ENCODE measurements around the gene REX1BD. TPM values are rescaled to one million over a fixed set of nuclear protein-coding genes. Genes with fewer than 3 reads are reported as not detected.
"Not testable (repeated sequence)": the region's sequence is repeated elsewhere in the genome, so short reads cannot be mapped to it uniquely, and the experiment has no call there.

REX1BD gene
- total and polyA plus RNA-seq, 11 donors = 42.9 to 205 (median 68.2) TPM

DNA sequence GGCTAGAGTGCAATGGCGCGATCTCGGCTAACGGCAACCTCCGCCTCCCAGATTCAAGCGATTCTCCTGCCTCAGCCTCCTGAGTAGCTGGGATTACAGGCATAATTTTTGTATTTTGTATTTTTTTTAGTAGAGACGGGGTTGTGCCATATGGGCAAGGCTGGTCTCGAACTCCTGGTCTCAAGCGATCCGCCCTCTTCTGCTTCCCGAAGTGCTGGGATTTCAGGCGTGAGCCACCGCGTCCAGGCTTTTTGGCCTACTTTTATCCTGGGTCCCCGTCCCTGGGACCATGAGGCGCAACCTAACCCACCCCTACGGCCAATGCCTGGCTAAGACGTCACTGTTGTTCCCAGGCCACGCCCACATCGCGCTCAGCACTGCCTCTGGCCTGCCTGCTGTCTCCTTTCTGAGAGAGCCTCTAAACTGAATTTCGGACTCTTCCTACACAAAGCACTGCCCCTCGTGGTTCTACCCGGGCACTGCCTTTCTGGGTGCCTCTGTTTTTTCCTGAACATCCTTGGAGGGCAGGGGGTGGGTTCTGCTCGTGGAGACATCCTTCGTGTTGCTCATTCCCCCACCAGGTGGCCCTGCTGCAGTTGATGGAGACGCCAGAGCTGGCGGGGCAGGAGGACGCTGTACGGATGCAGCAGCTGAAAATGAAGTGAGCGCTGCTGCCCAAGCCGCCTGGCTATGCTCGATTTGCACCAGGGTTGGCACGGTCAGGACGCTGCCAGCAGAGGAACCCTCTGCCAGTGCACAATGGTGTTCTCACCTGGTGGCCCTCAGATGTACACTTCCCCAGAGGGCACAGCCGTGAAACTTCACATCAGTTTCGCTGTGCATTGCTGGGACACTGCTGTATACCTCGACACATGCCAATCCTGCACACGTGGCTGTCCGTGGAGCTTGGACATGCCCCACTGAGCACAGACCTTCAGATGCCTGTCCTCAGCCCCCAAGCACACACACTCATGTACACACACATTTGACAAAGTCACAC, 2.0 kb downstream of the REX1BD start:
- DNase-seq = peak in 2 of 5 donors; percentile 49 to 51
- peaks cover 0 to 8% (median 0%) of the 10 kb centered on the region in 9 donors for H3K27me3 ChIP-seq
- H3K36me3 ChIP-seq = peaks cover 0 to 15% (median 11%) of the 10 kb centered on the region in 9 donors
- H3K4me1 ChIP-seq = peaks cover 4 to 58% (median 32%) of the 10 kb centered on the region in 12 donors
- peak overlapping the region in 7 of 12 donors; percentile 71 to 98 (median 91) for H3K4me3 ChIP-seq
- peak in 1 of 2 donors; percentile 6 for TF ChIP-seq POLR2A (IDR thresholded peaks at IDR 0.05)
- TF ChIP-seq, protein P1, sequence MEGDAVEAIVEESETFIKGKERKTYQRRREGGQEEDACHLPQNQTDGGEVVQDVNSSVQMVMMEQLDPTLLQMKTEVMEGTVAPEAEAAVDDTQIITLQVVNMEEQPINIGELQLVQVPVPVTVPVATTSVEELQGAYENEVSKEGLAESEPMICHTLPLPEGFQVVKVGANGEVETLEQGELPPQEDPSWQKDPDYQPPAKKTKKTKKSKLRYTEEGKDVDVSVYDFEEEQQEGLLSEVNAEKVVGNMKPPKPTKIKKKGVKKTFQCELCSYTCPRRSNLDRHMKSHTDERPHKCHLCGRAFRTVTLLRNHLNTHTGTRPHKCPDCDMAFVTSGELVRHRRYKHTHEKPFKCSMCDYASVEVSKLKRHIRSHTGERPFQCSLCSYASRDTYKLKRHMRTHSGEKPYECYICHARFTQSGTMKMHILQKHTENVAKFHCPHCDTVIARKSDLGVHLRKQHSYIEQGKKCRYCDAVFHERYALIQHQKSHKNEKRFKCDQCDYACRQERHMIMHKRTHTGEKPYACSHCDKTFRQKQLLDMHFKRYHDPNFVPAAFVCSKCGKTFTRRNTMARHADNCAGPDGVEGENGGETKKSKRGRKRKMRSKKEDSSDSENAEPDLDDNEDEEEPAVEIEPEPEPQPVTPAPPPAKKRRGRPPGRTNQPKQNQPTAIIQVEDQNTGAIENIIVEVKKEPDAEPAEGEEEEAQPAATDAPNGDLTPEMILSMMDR (IDR thresholded peaks at IDR 0.05) = peak in 1 of 12 donors; percentile 21
- intact Hi-C loops (cut with DNase I) = loop anchor here in 7 of 10 donors (5.0 to 10.0 kb wide), 7 partner anchors 64 to 277 kb away; partner anchors contain the start of gene CRTC1 (in 3 of the 7)
- peak overlapping the region in 3 of 12 donors; percentile 90 to 96 (median 91) for H3K27ac ChIP-seq
- no peak for ATAC-seq
- H3K9me3 ChIP-seq = no peaks in the 10 kb centered on the region
- 78 to 85% (median 83%) methylated on average over 32 to 40 of the region's 40 CpGs for WGBS, 4 donors

DNA sequence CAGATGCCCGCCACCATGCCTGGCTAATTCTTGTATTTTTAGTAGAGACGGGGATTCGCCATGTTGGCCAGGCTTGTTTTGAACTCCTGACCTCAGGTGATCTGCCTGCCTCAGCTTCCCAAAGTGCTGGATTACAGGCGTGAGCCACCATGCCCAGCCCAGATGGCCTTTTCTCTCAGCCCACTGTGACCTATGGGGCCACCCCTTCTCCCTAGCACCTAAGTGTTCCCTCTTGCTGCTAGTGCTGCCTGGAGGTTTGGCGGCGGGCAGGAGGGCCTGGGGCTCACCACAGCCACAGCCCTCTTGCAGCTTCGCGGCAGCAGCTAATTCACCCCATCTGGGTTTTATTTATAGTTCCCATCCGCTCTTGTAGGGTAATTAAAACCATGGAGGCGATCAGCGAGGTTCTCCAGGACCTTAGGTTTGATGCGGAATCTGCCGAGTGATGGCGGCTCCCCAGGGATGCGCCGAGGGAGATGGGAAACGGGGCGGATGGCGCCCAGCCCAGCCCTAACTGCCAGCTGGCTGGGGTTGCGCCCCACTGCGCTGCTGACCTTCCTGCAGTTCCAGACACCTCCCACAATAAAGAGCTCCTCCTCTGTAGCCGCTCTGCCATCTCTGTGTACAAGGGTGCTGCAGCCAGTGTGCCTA, 3.3 kb downstream of the REX1BD start:
- DNase-seq (no peak), ATAC-seq (no peak)
- H3K9me3 ChIP-seq = no peaks in the 10 kb centered on the region
- intact Hi-C loops (cut with DNase I) = loop anchor here in 7 of 10 donors (5.0 to 10.0 kb wide), 7 partner anchors 63 to 275 kb away; partner anchors contain the start of gene CRTC1 (in 3 of the 7)
- no peak for TF ChIP-seq POLR2A (IDR thresholded peaks at IDR 0.05)
- TF ChIP-seq, protein P1 (IDR thresholded peaks at IDR 0.05) = no peak
- no peak overlapping the region for H3K4me3 ChIP-seq
- H3K4me1 ChIP-seq = peaks cover 4 to 50% (median 32%) of the 10 kb centered on the region in 12 donors
- H3K36me3 ChIP-seq = peaks cover 0 to 15% (median 11%) of the 10 kb centered on the region in 9 donors
- H3K27ac ChIP-seq = no peak overlapping the region
- H3K27me3 ChIP-seq = peaks cover 0 to 12% (median 0%) of the 10 kb centered on the region in 9 donors
- WGBS, 4 donors = 86 to 96% (median 94%) methylated on average over 20 to 22 of the region's 22 CpGs

DNA sequence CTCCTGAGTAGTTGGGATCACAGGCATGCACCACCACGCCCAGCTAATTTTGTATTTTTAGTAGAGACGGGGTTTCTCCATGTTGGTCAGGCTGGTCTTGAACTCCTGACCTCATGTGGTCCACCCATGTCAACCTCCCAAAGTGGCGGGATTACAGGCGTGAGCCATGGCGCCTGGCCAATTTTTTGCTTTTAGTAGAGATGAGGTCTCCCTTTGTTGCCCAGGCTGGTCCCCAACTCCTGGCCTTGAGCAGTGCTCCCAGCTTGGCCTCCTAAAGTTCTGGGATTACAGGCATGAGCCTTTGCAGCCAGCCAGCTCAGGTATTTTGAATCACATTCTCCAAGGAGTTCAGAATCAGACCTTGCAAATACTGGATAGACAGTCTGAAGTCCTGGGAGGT, 4.1 kb downstream of the REX1BD start:
- intact Hi-C loops (cut with DNase I) = loop anchor here in 7 of 10 donors (5.0 to 10.0 kb wide), 7 partner anchors 62 to 275 kb away; partner anchors contain the start of gene CRTC1 (in 3 of the 7)
- ATAC-seq, H3K4me3 ChIP-seq, DNase-seq, H3K9me3 ChIP-seq, H3K27ac ChIP-seq: not testable (repeated sequence)
- Histone ChIP-seq H3K36me3 (peaks cover 0 to 15% (median 11%) of the 10 kb centered on the region in 9 donors), H3K27me3 (peaks cover 0 to 16% (median 1%) of the 10 kb centered on the region in 9 donors), H3K4me1 (peaks cover 4 to 49% (median 32%) of the 10 kb centered on the region in 12 donors)
- 82 to 93% (median 90%) methylated on average over 5 of the region's 5 CpGs for WGBS, 4 donors

DNA sequence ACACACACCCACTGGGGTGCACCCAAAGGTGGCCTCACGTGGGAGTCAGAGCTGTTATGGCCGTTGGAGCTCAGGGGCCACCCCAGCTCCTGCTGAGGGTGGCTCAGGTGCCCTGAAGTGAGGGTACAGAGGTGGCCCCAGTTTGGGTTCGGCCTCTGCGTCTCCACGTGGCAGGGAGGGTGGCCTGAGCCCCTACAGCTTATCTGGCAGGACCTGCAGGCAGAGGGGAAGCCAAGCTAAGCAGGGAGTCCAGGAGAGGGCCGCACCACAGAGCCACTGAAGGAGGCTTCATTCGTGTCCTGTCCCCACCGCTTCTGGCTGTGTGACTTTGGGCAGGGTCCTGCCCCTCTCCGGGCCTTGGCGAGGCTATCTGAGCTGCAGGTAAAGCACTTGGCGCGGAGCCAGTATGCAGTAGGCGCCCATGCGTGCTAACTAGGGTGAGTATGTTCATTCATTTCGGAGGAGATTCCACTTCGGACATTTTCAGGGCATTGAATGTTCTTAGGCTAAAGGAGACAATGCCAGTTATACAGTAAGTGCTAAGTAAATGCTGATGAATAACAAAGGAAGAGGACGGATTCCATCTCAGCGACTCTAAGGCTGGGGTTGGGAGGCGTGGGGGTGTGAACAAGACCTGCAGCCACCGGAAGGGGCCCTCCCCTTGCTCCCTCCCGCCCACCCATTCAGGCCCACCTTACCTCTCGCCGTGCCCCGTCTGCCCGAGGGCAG, 4.9 kb downstream of the REX1BD start:
- 34 to 44% (median 41%) methylated on average over 18 to 25 of the region's 25 CpGs for WGBS, 4 donors
- Histone ChIP-seq H3K4me1 (peaks cover 4 to 41% (median 29%) of the 10 kb centered on the region in 12 donors), H3K27me3 (peaks cover 0 to 24% (median 9%) of the 10 kb centered on the region in 9 donors), H3K27ac (peak overlapping the region in 3 of 12 donors; percentile 13 to 50 (median 28)), H3K4me3 (peak overlapping the region in 6 of 12 donors; percentile 46 to 54 (median 48)), H3K9me3 (no peaks in the 10 kb centered on the region), H3K36me3 (peaks cover 0 to 15% (median 11%) of the 10 kb centered on the region in 9 donors)
- no peak for DNase-seq
- ATAC-seq = no peak
- intact Hi-C loops (cut with DNase I) = loop anchor here in 8 of 10 donors (1.0 to 10.0 kb wide), 10 partner anchors 61 to 274 kb away; partner anchors contain the start of gene CRTC1 (in 3 of the 8)
- TF ChIP-seq, protein P1 (IDR thresholded peaks at IDR 0.05) = no peak
- no peak for TF ChIP-seq POLR2A (IDR thresholded peaks at IDR 0.05)

Measured in heart left ventricle (tissue), 16 donors.